Transverse colon (tissue), 4 donors: ENCODE measurements around the gene SPATA22.

Experiments
- POLR2A ChIP-seq: fragments of 450-650 bp; IDR thresholded peaks from one replicate; pipeline ENCODE4 v1.6.1; 2016; ENCODE audit warnings: antibody characterized with exemption, mild to moderate bottlenecking, moderate library complexity
- POLR2AphosphoS5 ChIP-seq, 3 donors: sonication (generic); formaldehyde crosslinking; IDR thresholded peaks; one replicate each; pipeline ENCODE4 v1.6.1; 2016; ENCODE audit warnings: antibody characterized with exemption in 3 of 3
- TF ChIP-seq, protein P1 (sequence below), 5 experiments: fragments of 200-600 bp in 3 of 5; fragments of 450-650 bp in 2 of 5; sonication (generic) in 3 of 5; IDR thresholded peaks; 1 replicate in 2 of 5; 2 replicates in 3 of 5; pipeline ENCODE4 v1.5.1; 2016 to 2017; ENCODE audit warnings: antibody characterized with exemption in 5 of 5, inconsistent platforms in 3 of 5, mild to moderate bottlenecking in 2 of 5, moderate library complexity in 1 of 5

DNA sequence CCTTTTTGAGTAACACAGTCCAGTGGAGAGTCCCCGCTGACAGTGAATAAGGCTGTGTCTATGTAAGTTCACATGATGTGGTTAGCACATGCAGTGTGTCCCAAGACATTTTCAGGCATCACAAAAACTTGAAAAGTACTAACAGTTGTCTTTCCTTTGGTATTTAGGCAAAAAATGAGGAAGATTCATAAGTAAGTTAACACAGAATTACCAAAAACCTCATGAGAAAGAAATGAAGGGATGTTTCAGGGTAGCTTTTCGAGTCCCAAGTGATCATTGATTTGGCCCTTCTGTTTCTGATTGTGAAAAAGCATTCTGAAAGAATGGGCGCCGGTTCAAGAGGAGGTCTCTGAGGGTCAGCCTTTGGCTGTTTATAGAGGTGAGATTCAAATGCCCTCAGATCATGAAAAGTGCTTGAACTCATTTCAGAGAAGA, 3.6 kb upstream of the SPATA22 start:
- TF ChIP-seq, protein P1, sequence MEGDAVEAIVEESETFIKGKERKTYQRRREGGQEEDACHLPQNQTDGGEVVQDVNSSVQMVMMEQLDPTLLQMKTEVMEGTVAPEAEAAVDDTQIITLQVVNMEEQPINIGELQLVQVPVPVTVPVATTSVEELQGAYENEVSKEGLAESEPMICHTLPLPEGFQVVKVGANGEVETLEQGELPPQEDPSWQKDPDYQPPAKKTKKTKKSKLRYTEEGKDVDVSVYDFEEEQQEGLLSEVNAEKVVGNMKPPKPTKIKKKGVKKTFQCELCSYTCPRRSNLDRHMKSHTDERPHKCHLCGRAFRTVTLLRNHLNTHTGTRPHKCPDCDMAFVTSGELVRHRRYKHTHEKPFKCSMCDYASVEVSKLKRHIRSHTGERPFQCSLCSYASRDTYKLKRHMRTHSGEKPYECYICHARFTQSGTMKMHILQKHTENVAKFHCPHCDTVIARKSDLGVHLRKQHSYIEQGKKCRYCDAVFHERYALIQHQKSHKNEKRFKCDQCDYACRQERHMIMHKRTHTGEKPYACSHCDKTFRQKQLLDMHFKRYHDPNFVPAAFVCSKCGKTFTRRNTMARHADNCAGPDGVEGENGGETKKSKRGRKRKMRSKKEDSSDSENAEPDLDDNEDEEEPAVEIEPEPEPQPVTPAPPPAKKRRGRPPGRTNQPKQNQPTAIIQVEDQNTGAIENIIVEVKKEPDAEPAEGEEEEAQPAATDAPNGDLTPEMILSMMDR (IDR thresholded peaks at IDR 0.05), result no peak
- no peak for TF ChIP-seq POLR2AphosphoS5 (IDR thresholded peaks at IDR 0.05)
- TF ChIP-seq POLR2A, result no peak
